ENCODE results near the gene BAG1.

BAG1 gene

DNA sequence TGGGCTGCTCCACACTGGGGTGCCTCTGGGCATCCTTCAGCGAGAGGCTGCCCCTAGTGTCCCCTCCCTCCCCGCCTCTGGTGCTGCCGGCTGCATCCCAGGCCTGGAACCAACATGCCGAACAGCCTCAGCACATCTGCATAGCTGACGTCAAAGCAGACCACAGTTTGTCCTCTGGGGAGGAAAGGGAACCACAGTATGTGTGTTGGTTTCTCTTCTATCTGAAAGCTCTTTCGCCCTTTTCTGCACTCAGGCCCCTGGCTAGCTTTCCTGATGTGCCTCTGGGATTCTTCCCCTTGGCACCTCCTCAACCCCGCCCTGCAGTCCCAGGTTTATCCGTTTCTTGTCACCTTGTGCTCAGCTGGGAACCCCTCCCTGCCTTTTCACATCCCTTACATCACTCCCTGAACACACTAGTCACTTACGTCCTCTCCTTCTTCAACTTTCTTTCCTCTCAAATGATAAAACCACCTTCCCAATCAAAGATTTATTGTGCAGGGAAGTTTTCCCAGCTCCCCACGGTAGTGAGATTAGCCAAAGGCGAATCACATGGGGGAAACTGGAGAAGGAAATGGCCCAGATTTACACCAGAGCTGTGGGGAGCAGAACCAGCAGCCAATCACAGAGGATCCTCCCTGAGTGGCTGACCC, 61.8 kb downstream of the BAG1 start:
- no peak for DNase-seq
